C4-2B (cell line): Measurements from ENCODE around the gene HEXD.
"Not testable (repeated sequence)": the region's sequence is repeated elsewhere in the genome, so short reads cannot be mapped to it uniquely, and the experiment has no call there.

ENCODE experiments used
- H3K27ac ChIP-seq: fragments of 450-650 bp; 2 replicates; pipeline ENCODE4 v1.5.1; 2017
- ZFX ChIP-seq: fragments of 450-650 bp; IDR thresholded peaks from 2 replicates; pipeline ENCODE4 v1.6.1; 2017
- TF ChIP-seq, protein P1 (sequence below): fragments of 450-650 bp; conservative IDR thresholded peaks from 2 replicates; pipeline ENCODE4 v1.5.1; 2017; ENCODE audit warnings: mild to moderate bottlenecking

Gene HEXD

DNA sequence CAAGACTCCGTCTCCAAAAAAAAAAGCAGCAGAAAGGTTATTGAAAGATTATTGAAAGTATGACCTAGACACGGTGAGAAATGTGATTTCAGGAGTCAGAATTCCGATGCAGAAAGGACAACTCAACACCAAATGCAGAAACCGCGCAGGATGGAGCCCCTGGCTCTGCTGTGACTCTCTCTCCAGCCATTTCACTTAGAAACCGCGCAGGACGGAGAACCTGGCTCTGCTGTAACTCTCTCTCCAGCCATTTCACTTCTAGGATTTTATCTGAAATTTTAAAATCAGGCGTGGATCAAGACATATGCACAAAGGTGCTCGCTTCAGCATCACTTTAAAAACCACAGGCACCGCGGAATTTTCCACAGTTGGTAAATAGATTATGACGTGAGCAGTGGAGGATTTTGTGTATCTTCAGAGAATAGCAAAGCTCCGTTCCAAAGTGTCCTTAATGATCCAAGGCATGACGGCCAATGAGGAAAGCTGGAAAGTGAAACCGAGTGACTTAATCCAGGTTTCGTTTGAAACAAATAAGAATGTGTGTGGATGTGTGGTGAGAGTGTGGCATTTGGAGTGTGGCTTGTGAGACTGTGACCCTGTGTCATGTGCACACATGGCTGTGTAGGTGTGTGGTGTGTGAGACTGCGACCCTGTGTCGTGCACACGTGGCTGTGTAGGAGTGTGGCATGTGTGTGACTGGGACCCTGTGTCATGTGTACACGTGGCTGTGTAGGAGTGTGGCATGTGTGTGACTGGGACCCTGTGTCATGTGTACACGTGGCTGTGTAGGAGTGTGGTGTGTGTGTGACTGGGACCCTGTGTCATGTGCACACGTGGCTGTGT is 37.1 kb upstream of the HEXD start:
- no peak overlapping the region for H3K27ac ChIP-seq
- TF ChIP-seq, protein P1, sequence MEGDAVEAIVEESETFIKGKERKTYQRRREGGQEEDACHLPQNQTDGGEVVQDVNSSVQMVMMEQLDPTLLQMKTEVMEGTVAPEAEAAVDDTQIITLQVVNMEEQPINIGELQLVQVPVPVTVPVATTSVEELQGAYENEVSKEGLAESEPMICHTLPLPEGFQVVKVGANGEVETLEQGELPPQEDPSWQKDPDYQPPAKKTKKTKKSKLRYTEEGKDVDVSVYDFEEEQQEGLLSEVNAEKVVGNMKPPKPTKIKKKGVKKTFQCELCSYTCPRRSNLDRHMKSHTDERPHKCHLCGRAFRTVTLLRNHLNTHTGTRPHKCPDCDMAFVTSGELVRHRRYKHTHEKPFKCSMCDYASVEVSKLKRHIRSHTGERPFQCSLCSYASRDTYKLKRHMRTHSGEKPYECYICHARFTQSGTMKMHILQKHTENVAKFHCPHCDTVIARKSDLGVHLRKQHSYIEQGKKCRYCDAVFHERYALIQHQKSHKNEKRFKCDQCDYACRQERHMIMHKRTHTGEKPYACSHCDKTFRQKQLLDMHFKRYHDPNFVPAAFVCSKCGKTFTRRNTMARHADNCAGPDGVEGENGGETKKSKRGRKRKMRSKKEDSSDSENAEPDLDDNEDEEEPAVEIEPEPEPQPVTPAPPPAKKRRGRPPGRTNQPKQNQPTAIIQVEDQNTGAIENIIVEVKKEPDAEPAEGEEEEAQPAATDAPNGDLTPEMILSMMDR, result no peak
- no peak for TF ChIP-seq ZFX

DNA sequence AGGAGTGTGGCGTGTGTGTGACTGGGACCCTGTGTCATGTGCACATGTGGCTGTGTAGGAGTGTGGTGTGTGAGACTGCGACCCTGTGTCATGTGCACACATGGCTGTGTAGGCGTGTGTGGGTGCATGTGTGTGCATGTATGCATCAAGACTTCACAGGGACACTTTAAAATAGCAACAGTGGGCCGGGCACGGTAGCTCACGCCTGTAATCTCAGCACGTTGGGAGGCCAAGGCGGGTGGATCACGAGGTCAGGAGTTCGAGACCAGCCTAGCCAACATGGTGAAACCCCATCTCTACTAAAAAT is 36.5 kb upstream of the HEXD start:
- H3K27ac ChIP-seq, result not testable (repeated sequence)

DNA sequence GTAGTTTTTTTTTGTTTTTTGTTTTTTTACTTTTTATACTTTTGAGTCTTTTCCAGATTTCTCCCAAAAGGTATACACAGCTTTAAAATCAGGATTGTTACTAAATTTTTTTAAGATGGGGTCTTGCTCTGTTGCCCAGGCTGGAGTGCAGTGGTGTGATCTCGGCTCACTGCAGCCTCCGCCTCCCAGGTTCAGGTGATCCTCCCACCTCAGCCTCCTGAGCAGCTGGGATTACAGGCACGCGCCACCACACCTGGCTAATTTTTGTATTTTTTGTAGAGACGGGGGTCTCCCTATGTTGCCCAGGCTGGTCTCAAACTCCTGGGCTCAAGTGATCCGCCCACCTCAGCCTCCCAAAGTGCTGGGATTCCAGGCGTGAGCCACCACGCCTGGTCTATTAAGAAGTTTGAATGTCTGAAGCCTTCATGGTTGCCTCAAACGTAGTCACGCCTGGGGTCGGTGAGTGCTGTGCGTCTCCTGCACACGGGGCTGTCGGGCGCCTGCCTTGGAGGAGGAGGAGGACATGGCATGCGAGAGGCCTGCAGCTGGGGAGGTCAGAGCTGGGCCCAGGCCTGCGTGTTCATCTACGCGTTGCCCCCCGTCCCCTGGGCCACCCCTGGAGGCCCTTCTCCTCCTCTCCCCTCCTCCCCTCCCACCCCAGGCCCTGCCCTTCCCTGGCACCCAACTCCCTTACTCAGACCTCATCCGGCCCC is 35.8 kb upstream of the HEXD start:
- H3K27ac ChIP-seq, result not testable (repeated sequence)

DNA sequence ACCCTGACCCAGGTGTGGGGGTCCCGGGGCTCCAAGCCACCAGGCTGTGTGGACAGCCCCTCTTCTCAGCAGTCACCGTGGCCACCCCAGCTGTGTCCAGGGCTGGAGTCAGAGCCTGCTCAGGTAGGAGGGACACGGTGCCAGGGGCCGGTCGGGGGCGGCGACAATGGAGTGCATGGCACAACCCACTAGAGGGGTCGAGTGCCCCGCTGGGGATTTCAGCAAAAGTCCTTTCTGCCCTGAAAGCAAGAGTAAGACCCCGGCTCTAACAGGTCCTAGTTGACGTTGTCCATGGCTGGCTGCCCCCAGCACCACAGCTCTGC is 35.3 kb upstream of the HEXD start:
- no peak overlapping the region for H3K27ac ChIP-seq
- TF ChIP-seq, protein P1, result no peak
- TF ChIP-seq ZFX, result no peak

DNA sequence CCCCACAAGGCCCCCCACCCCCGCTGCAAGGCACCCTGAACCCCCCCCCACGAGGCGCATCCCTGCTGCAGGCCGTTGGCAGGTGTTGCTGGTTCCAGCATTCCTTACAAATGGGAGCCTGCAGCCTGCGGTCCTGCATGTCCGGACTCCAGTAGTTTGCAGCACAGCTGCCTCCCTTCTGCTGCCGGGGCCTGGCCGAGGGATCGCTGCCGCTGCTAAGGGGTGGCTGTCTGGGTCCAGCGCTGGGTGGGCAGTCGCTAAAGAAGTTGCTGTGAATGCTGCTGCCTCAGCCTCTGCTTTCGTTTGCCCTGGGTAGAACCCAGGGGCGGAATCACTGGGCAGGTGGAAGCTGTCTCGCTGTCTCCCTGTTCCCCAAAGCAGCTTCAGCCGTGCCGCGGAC is 34.7 kb upstream of the HEXD start:
- peak overlapping the region; percentile 62; the same call in 1 of the 2 replicates for H3K27ac ChIP-seq
- TF ChIP-seq, protein P1, result no peak
- TF ChIP-seq ZFX, result no peak

DNA sequence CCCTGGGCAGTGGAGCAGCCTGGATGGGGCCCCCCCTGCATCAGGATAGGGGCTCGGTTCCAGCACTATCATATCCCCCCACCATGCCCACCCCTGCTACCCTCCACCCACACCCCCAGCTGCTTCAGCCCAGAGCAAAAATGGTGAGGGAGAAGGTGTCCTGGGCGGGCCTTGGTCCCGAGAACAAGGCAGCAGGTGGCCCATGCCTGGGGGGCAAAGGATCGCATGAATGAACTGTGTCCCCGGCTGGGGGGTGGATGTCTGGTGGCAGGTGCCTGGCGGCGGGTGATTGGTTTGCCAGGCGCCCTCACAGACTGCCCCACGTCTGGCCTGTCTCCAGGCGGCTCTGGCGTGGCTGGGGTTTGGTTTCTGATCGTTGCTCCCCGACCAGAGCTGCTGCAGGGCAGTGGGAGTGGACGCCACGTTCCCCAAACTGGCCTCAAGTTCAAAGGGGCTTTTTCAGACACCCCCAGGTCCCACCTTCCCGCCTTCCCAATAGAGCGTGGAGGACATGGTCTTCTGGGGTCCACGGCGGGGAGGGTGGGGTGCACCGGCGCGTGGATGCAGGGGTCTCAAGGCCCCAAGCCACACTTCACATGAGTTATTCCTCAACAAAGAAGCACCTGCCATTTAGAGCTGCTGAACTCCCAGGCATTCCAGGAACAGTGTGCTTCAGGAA is 34.0 kb upstream of the HEXD start:
- TF ChIP-seq, protein P1, result no peak
- TF ChIP-seq ZFX, result no peak
- peak overlapping the region; percentile 62 for H3K27ac ChIP-seq

DNA sequence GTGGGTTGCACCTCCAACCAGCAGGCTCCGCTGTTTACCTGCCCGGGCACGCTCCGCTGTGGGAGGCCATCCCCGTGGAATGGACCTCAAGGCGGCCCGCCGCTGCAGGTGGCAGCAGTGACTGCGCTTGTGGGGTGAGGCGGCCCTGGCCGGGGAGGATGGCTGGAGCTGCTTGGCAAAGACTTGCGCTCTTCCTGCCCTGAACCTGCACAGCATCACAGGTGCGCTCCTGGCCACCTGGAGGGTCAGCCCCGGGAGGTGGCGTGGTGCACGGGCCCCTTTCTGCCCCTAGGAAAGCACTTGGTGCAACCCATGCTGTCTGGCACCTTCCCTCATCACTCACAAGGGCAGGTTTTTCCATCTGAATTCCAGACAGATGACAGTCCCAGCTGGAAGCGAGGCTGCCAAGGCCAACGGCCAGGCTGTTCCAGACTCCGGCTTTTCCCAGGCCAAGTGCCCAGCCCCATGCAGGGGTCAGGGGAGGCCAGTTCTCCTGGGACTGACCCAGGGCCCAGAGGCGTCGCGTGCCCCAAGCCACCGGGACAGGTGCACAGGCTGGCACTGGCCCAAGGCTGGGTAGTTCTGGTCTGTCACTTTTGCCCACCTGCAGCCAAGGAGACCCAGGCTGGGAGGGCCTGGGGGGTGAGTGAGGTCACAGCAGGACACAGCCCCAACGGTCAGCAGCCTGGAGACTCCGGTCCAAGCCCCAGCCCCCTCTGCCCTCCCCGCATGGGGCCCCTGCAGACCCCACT is 33.2 kb upstream of the HEXD start:
- H3K27ac ChIP-seq, result peak overlapping the region; percentile 62
- no peak for TF ChIP-seq ZFX
- TF ChIP-seq, protein P1, result no peak; the same call in 1 of the 2 replicates
